Skeletal muscle satellite cell (primary cell): Measurements from ENCODE around the gene PAK5.

ENCODE experiments used
- H3K27me3 ChIP-seq: 2 replicates; pipeline ENCODE4 v1.7.0; 2013; ENCODE audit warnings: low read length; ENCODE audit not compliant: control insufficient read depth, insufficient read depth
- H3K36me3 ChIP-seq: 2 replicates; pipeline ENCODE4 v1.7.0; 2013; ENCODE audit warnings: mild to moderate bottlenecking, control low read depth, low read length; ENCODE audit not compliant: insufficient read depth
- H3K4me1 ChIP-seq: 2 replicates; pipeline ENCODE4 v1.7.0; 2013; ENCODE audit warnings: low read length; ENCODE audit not compliant: control insufficient read depth, insufficient read depth
- H3K4me2 ChIP-seq: 2 replicates; pipeline ENCODE4 v1.7.0; 2013; ENCODE audit warnings: mild to moderate bottlenecking, low read length
- H3K4me3 ChIP-seq: 2 replicates; pipeline ENCODE4 v1.7.0; 2013; ENCODE audit warnings: low read length
- H3K9ac ChIP-seq: 2 replicates; pipeline ENCODE4 v1.7.0; 2013; ENCODE audit warnings: mild to moderate bottlenecking, low read depth, low read length, moderate library complexity
- H3K9me3 ChIP-seq: replicated peaks from 2 replicates; pipeline ENCODE4 v1.7.0; 2013; ENCODE audit warnings: mild to moderate bottlenecking, control low read depth, low read length

Gene PAK5

DNA sequence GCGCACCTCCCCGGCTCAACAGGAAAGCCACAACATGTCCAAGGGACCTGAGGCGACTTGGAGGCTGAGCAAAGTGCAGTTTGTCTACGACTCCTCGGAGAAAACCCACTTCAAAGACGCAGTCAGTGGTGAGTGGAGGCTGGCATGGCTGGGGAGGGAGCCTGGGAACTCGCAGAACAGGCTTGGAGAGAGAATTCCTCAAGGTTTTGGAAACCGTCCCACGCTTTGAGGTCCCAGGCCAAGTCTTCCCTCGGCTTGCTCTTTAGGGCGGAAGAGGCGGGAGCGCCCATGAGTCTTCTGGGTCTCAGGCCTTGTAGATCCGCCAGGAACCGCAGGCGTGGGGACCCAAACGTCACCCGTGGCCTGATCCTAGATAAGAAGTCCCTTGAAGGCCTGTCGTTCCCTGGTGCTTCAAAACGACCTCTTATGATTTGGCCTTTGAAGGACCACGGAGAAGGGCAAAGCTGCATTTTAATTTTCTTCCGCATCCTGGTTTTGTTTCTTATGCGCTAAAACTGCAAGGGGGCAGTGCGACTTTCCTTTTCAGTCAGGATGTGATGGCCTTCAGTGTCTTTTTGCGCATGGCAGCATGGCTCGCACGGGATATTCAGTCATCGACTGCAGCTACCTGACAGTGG lies 322.5 kb downstream of the PAK5 start:
- peak overlapping the region; percentile 53 for H3K4me3 ChIP-seq
- peaks cover 19% of the 10 kb centered on the region for H3K4me1 ChIP-seq
- peaks cover 96% of the 10 kb centered on the region for H3K27me3 ChIP-seq

DNA sequence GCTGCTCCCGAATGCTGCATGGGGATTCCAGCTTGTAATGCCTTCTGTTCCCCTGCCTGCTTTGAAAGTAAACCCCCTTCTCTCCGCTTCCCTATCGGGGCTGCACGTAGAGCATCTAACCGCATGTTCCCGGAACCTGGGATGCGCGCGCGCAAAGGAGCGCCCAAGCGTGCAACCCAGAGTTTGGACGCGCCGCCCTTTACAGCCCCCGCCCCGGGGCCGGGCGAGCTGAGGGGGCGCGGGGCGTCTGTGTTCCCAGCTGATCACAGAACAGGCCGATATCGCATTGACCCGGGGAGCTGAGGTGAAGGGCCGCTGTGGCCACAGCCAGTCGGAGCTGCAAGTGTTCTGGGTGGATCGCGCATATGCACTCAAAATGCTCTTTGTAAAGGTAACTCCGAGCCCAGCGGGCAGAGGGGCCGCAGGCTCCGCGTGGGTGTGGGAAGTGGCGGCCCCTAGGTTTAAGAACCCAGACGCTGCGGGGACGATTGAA lies 323.1 kb downstream of the PAK5 start:
- peaks cover 98% of the 10 kb centered on the region for H3K27me3 ChIP-seq
- H3K36me3 ChIP-seq, result no peaks in the 10 kb centered on the region
- H3K4me2 ChIP-seq, result peak overlapping the region; percentile 71
- H3K4me3 ChIP-seq, result peak overlapping the region; percentile 53
- H3K4me1 ChIP-seq, result peaks cover 19% of the 10 kb centered on the region
- no peaks in the 10 kb centered on the region for H3K9me3 ChIP-seq
- no peak overlapping the region for H3K9ac ChIP-seq

More for the DNA sequence above, 322.5 kb downstream of the PAK5 start:
- no peak overlapping the region for H3K9ac ChIP-seq
- H3K4me2 ChIP-seq, result peak overlapping the region; percentile 71
- H3K9me3 ChIP-seq, result no peaks in the 10 kb centered on the region
- H3K36me3 ChIP-seq, result no peaks in the 10 kb centered on the region

DNA sequence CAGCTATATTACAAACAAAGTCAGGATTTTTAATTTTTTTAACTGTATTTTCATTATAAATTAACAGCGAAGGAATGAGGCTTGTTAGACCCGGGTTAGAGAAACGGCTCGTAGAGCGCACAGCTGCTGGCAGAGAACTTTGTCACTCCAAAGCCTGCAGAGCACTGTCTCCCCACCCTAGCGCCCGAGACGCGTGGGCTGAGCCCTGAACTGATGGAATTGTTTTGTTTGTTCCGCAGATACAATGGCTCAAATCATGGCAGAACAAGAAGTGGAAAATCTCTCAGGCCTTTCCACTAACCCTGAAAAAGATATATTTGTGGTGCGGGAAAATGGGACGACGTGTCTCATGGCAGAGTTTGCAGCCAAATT lies 323.7 kb downstream of the PAK5 start:
- peaks cover 98% of the 10 kb centered on the region for H3K27me3 ChIP-seq
- no peaks in the 10 kb centered on the region for H3K9me3 ChIP-seq
- peaks cover 19% of the 10 kb centered on the region for H3K4me1 ChIP-seq
- H3K36me3 ChIP-seq, result no peaks in the 10 kb centered on the region
- peak overlapping the region; percentile 53 for H3K4me3 ChIP-seq
- H3K4me2 ChIP-seq, result peak overlapping the region; percentile 71
- H3K9ac ChIP-seq, result no peak overlapping the region

DNA sequence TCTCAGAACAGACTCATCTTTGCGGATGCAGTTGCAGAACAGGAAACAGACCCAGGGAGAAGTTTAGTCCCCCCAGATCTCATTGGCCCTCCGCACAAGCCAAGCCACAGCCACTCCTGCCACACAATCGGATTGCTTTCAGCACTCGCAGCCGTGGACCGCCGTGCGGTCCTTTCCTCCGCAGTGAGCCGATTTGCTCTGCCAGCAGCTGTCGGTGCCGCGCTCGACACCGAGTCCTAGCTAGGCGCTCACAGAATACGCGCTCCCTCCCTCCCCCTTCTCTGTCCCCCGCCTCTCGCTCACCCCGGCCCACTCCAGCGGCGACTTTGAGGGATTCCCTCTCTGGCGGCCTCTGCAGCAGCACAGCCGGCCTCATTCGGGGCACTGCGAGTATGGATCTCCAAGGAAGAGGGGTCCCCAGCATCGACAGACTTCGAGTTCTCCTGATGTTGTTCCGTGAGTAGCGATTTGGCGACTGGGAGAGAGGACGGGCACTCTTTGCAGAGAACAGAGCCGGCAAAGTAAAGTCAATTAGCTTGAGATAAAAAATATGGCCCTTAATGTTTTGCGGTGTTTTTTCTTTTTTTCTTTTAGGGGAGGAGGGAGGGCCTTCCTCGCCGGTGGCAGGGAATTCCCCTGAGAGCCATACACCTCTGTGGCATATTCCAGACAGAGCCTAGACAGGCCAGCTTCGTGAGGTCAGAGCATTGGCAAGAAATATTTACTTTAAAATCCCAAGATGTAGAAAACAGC lies 324.2 kb downstream of the PAK5 start, which contains the start of gene LAMP5:
LAMP5 (plus strand) TSS at position 130 of the 753 bp plus-strand sequence; CDS start at position 393, 263 bp downstream.
- Histone ChIP-seq H3K9me3 (no peaks in the 10 kb centered on the region), H3K27me3 (peaks cover 98% of the 10 kb centered on the region), H3K4me2 (peak within 1 kb of the TSS; percentile 71), H3K4me3 (peak within 1 kb of the TSS; percentile 53), H3K4me1 (peaks cover 19% of the 10 kb centered on the region), H3K36me3 (no peaks in the 10 kb centered on the region), H3K9ac (no peak within 1 kb of the TSS)

DNA sequence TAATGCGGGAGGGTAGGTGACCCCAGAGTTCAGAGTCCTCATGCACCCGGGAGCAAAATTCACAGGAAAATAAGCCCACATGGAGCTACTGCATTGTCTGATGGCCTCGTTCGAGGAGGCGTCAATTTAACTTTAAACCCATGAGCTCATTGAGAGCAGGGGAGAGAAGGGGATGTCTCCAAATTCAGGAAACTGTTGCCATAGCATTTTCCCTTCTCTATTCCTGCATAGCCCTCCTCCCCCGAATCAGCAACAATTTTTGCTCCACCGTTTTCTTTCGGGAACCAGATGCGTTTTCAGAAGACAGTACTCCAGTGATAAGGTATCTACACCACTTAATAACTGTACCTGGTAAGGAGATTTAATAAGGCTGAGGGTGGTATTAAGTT lies 324.8 kb downstream of the PAK5 start:
- no peak overlapping the region for H3K4me3 ChIP-seq
- peaks cover 98% of the 10 kb centered on the region for H3K27me3 ChIP-seq
- no peaks in the 10 kb centered on the region for H3K36me3 ChIP-seq
- H3K9me3 ChIP-seq, result no peaks in the 10 kb centered on the region
- peaks cover 19% of the 10 kb centered on the region for H3K4me1 ChIP-seq
- H3K9ac ChIP-seq, result no peak overlapping the region
- H3K4me2 ChIP-seq, result no peak overlapping the region

DNA sequence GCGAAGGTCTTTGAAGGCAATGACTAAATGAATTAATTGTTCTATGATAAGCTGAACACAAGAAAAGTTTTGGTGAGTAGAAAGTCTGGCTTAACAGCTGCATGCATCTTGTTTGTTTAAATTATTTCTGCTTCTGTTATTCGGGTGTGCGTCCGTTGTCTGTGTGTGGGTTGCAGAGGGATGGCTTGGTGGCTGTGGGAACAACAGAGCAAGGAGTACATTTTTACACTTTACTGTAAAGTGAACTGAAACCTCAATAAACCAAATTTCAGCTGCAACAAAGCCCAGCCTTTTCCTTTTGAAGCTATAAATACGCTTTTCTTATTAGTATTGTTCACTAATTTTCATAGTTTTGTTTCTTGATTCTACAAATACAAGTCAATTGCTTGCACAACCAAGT lies 328.0 kb downstream of the PAK5 start:
- no peaks in the 10 kb centered on the region for H3K9me3 ChIP-seq
- no peak overlapping the region for H3K9ac ChIP-seq
- peaks cover 30% of the 10 kb centered on the region for H3K4me1 ChIP-seq
- no peak overlapping the region for H3K4me3 ChIP-seq
- no peak overlapping the region for H3K4me2 ChIP-seq
- H3K36me3 ChIP-seq, result no peaks in the 10 kb centered on the region
- H3K27me3 ChIP-seq, result peaks cover 98% of the 10 kb centered on the region

DNA sequence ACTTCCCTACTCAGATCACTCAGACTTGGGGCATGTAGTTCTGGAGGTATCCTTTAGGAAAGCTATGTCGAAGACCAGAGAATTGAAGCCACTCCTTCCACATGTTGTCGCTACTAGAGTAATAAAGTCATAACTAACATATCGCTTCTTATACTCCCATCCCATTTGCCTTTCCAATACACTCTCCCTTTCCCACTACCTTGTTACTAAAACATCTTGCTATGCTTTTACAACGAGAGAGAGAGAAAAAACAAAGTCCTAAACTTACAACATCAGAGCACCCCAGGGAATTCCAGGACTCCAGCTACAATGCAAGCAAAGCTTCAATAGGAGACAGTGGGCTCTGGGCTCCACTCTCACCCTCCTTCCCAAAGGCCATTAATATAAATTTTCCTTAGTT lies 329.6 kb downstream of the PAK5 start:
- no peak overlapping the region for H3K4me2 ChIP-seq

DNA sequence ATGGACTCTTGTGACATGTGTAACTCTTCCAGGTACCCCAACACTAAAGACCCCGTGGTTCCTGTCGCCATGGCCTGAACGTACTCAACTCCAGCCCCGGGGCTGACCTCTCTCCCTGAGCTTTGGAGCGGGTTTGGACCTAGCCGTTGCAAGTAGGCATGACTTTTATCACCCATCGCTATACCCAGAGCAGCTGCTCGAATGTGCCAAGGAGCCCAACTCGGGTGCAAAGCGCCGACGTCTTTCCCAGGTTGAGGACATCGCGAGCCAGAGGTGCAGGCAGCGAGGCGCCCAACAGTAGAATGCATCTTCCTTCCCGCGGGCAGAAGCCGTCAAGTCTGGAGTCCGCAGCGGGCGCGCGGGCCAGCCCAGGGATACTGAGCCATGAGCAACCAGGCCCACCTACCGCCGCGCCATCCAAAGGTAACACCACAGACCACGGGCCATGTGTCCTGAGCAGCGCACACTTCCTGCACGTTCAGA lies 330.1 kb downstream of the PAK5 start:
- no peak overlapping the region for H3K4me3 ChIP-seq
- H3K9ac ChIP-seq, result no peak overlapping the region
- peaks cover 18% of the 10 kb centered on the region for H3K4me1 ChIP-seq
- no peaks in the 10 kb centered on the region for H3K36me3 ChIP-seq
- peaks cover 94% of the 10 kb centered on the region for H3K27me3 ChIP-seq
- peak overlapping the region; percentile 45 for H3K4me2 ChIP-seq
- H3K9me3 ChIP-seq, result no peaks in the 10 kb centered on the region

More for the DNA sequence above, 329.6 kb downstream of the PAK5 start:
- Histone ChIP-seq H3K4me1 (peaks cover 18% of the 10 kb centered on the region), H3K36me3 (no peaks in the 10 kb centered on the region), H3K9me3 (no peaks in the 10 kb centered on the region), H3K9ac (no peak overlapping the region), H3K4me3 (no peak overlapping the region), H3K27me3 (peaks cover 96% of the 10 kb centered on the region)

DNA sequence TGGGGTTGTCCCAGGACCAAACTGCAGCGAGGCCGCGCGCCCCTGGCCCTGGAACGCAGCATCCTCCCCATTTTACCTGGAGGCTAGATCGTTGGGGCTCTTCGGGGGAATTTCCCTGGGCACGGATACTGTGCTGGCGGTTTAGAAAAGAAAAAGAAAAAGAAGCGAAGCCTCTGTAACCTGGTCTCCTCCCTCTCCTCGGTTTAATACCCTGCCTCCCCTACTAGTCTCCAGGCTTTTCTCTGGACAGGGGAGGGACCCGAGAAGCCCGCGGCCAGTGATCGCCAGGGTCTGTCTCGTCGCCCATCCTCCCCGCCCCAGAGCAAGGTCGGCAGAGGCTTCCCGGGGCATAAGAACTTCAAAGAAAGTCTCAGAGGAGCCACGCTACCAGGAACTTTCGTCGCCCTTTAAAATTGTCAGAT lies 330.6 kb downstream of the PAK5 start:
- H3K9me3 ChIP-seq, result no peaks in the 10 kb centered on the region
- peaks cover 18% of the 10 kb centered on the region for H3K4me1 ChIP-seq
- H3K9ac ChIP-seq, result no peak overlapping the region
- H3K36me3 ChIP-seq, result no peaks in the 10 kb centered on the region
- H3K27me3 ChIP-seq, result peaks cover 94% of the 10 kb centered on the region
- H3K4me2 ChIP-seq, result peak overlapping the region; percentile 45
- H3K4me3 ChIP-seq, result peak overlapping the region; percentile 30

DNA sequence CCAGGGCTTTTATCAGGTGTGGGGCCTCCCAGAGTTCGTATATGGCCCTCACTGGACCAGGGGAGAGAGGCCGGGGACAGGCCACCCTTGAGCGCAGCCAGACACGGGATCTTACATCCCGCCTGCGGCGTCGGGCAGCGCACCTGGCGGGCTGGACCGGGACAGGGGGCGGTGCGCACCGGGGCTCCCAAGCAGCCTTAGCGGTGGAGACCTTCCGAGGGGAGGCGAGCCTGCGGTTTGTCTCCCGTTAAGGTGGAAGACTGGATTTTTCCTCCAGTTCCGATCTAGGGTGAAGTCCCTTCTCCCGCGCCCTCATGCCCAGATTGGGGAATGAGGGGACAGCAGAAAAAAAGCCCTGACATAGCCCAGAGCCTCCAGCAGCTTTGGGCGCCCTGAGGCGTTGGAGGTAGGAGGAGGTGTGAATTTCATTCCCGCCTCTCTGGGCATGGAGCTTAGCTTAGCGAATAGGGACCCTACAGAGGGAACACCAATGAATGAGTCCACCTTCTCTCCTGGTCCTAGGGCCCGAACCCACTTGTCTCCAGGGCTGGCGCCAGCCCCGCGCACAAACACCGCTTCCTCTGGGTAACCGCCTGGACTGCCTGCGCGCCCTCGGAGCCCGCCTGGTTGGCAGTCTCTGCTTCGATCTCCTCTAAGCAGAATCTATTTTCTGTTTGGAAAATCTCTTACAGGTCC lies 331.2 kb downstream of the PAK5 start:
- peak overlapping the region; percentile 75 for H3K4me2 ChIP-seq
- no peaks in the 10 kb centered on the region for H3K36me3 ChIP-seq
- H3K9ac ChIP-seq, result no peak overlapping the region
- peaks cover 18% of the 10 kb centered on the region for H3K4me1 ChIP-seq
- H3K4me3 ChIP-seq, result peak overlapping the region; percentile 30
- peaks cover 94% of the 10 kb centered on the region for H3K27me3 ChIP-seq
- no peaks in the 10 kb centered on the region for H3K9me3 ChIP-seq

DNA sequence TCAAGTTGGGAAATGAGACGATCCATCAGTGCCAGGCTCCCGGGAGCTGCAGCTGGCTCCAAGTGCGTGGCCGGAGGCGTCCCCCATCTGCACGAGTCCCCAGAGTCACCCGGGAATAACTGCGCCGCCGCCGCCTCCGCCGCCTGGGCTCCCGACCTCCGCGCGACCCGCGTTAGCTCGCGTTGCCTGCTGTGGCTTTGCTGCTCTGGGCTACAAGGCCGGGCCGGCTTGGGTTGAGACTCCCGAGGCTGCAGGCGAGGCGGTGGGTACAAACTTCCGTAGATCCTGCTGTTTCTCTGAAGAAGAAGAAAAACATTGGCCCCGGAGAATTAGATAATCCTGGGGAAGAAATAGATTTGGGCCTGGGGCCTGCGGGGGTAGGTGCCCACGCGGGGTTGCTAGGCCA lies 331.9 kb downstream of the PAK5 start:
- peaks cover 18% of the 10 kb centered on the region for H3K4me1 ChIP-seq
- no peak overlapping the region for H3K9ac ChIP-seq
- H3K9me3 ChIP-seq, result no peaks in the 10 kb centered on the region
- H3K27me3 ChIP-seq, result peaks cover 91% of the 10 kb centered on the region
- H3K4me2 ChIP-seq, result peak overlapping the region; percentile 75
- H3K36me3 ChIP-seq, result no peaks in the 10 kb centered on the region
- H3K4me3 ChIP-seq, result peak overlapping the region; percentile 46
